Fibroblast of peridontal ligament (primary cell): ENCODE data around the gene TMC2.
"Not testable (repeated sequence)": the region's sequence is repeated elsewhere in the genome, so short reads cannot be mapped to it uniquely, and the experiment has no call there.

ENCODE experiments used
- DNase-seq: peaks from one replicate; pipeline ENCODE4 v3.0.0-alpha.2; 2010; ENCODE audit errors: extremely low read depth

The TMC2 gene

GRCh38 chr20:2663364-2663886 is 127.1 kb downstream of the TMC2 start:
- no peak for DNase-seq

DNA sequence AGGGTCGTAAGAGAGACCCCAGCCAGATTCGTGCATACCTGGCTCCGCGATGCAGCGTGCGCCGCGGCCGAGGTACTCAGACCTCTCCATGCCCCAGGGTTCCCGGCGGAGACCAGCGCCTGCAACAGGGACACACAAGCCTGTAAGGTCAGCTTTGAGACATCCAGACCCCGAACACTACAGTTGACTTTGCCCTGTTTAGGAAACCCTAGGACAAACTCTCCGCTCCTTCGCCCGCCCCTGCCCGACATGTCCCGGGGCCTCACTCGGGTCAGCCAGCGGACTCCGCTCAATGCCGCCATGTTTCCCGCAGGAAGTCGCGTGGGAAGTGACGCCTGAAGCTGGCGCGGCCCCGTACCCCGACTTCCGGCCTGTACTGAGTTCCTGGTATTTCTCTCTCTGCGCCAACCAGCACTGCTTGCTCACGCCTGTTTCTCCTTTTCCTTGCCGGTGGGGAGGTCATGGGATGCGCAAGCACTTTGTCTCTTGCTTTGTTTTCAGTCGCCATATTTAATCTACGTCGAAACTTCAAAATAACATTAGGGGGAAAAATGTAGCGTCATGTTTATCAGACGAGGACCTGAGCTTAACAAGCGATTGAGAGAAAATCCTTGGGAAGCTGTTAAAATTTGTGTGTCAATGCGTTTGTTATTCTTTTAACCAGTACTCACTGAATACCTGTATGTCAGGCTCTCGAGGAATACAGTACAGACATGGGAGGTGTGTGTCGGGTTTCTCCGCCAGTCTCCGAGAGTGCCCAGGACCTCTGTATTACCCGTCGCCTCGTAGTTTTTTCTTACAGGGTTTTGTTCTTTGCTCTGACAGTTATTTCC is 127.7 kb downstream of the TMC2 start, which contains the start of gene IDH3B:
TSS of gene IDH3B (minus strand) at position 330 of the 833 bp plus-strand sequence. CDS start at position 302, 28 bp downstream.
- DNase-seq, result peak; percentile 93

GRCh38 chr20:2671977-2672376 is 135.6 kb downstream of the TMC2 start:
- no peak for DNase-seq

GRCh38 chr20:2672446-2672845 is 136.1 kb downstream of the TMC2 start:
- no peak for DNase-seq

DNA sequence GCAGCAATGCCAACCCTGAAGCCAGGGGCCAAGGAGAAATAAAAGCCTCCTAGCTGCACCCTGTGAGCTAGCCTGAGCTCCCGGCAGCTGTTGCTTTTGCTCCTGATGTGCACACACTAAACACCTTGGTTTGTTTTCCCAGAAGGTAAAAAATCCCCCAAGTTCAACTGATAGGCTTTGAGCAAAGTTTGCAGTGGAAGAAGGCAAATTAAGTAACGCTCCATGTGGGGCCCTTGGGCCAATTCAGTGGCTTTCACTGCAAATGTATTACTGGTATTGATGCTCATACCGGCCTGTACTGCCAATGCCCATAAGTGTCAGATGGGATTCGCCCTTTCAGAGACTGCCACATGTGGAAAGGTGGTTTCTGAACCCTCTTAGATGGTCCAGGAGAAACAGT is 137.1 kb downstream of the TMC2 start:
- no peak for DNase-seq

DNA sequence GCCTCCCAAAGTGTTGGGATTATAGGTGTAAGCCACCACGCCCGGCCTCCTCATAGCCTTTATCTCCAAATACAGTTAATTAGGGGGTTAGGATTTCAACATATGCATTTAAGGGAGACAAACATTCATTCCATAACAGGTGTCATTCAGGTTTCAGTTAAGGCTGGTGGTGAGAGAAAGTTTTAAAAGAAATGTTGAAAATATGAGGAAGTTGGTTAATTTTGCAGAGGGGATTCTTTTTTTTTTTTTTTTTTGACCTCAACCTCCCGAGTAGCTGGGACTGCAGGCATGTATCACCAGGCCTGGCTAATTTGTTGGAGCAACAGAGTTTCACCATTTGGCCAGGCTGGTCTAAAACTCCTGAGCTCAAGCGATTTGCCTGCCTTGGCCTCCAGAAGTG is 143.7 kb downstream of the TMC2 start:
- DNase-seq, result no peak

- not testable (repeated sequence) for DNase-seq
Measured at GRCh38 chr20:2682040-2682439, 145.7 kb downstream of the TMC2 start.

DNA sequence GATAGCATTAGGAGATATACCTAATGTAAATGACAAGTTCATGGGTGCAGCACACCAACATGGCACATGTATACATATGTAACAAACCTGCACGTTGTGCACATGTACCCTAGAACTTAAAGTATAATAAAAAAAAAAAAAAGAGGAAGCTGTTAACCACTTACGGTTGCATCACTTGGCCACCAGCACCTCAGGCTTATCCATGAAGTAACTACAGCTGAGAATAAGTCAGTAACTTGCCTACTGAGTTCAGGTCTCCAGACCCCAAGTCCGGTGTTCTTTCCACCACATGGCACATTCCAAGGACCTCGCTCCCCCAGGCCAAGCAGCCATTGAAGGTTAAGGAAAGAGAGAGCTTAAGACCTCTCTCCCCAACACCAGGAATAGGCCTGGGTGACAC is 148.4 kb downstream of the TMC2 start:
- DNase-seq, result not testable (repeated sequence)

- no peak for DNase-seq
Measured at GRCh38 chr20:2687514-2687913, 151.1 kb downstream of the TMC2 start.

- DNase-seq, result peak; percentile 6
Measured at GRCh38 chr20:2688041-2688591, 151.7 kb downstream of the TMC2 start.

GRCh38 chr20:2690213-2690612 is 153.8 kb downstream of the TMC2 start:
- no peak for DNase-seq

GRCh38 chr20:2690718-2691117 is 154.3 kb downstream of the TMC2 start:
- DNase-seq, result no peak

DNA sequence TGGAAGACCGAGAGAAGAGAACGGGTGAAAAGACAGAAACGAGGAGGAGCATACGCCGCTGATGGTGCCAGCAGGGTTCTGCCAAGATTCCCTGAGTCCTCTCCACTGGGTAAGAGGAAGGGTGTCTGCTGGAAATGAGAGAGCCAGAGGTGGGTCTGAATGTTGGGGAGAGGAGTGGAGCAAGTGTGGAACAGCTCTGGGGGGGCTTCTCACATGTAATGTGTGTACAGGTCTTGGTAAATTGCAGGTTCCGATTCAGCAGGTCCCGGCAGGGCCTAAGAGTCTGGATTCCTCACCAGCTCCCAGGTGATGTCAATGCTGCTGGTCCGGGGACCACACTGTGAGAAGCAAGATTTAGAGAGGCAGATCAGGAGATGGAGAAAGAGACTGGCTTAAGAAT is 154.8 kb downstream of the TMC2 start:
- no peak for DNase-seq
